Measurements from ENCODE around the gene ORM2. TPM values are rescaled to one million over a fixed set of nuclear protein-coding genes. Genes with fewer than 3 reads are reported as not detected.
"Not testable (repeated sequence)": the region's sequence is repeated elsewhere in the genome, so short reads cannot be mapped to it uniquely, and the experiment has no call there.

Gene ORM2
- not detected for total RNA-seq

DNA sequence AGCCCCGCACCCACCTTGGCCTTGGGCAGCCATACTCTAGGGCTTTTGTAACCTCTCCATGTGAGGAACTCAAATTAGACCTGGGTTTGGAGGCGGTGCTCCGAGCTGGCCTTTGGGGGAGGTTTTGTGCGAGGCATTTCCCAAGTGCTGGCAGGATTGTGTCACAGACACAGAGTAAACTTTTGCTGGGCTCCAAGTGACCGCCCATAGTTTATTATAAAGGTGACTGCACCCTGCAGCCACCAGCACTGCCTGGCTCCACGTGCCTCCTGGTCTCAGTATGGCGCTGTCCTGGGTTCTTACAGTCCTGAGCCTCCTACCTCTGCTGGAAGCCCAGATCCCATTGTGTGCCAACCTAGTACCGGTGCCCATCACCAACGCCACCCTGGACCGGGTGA lies at the start of gene ORM2:
ORM2 (plus strand) TSS at position 245 of the 398 bp plus-strand sequence; CDS start at position 281, 36 bp downstream.
- H3K4me3 Mint-ChIP-seq, H3K27ac Mint-ChIP-seq, H3K4me1 Mint-ChIP-seq, DNase-seq, H3K9me3 Mint-ChIP-seq, H3K27me3 Mint-ChIP-seq, H3K36me3 Mint-ChIP-seq: not testable (repeated sequence)

DNA sequence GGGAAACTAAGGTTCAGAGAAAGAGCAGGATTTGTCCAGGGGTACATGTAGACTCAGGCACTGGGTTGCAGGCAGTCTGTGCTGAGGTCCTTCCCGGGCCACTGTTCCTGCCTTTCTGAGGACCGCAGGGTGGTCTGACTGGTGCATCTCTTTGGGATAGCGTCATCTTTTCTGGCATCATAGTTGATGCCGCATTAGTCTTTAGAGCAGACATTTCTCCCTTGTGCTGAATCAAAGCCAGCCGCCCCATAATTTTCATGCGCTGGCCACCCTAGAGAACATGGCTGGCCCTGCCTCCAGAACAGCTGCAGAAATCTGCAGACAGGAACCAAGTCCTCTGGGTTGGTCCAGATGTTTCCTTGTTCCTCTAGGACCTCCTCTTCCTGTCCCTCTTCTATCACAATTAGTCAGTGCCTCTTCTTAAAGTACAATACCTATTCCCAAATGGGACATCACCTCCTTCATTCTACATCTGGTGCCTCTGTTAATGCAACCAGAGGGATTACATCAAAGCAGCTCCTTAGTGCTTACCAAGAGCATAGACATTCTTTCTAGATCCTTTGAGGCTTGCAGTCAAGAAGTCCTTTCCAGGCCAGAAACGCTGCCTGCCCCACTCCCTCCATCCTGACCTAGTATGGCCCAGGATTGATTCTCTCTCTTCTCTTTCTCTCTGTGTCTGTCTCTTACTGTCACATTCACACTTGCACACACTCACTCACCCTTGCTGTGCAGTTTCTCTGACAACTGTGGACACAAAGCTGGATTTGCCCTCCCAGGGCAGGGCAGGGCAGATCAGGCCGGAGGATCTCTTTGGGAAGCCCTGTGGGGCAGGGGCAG lies 48.8 kb upstream of the ORM2 start:
- H3K27me3 Mint-ChIP-seq: no peaks in the 10 kb centered on the region
- H3K9me3 Mint-ChIP-seq: no peaks in the 10 kb centered on the region
- peaks cover 2% of the 10 kb centered on the region for H3K4me1 Mint-ChIP-seq
- no peak overlapping the region for H3K4me3 Mint-ChIP-seq
- DNase-seq: no peak
- H3K36me3 Mint-ChIP-seq: no peaks in the 10 kb centered on the region
- no peak overlapping the region for H3K27ac Mint-ChIP-seq

- no peaks in the 10 kb centered on the region for H3K9me3 Mint-ChIP-seq
- no peak overlapping the region for H3K4me3 Mint-ChIP-seq
- H3K27me3 Mint-ChIP-seq: no peaks in the 10 kb centered on the region
- no peak overlapping the region for H3K27ac Mint-ChIP-seq
- no peak for DNase-seq
- peaks cover 2% of the 10 kb centered on the region for H3K4me1 Mint-ChIP-seq
- no peaks in the 10 kb centered on the region for H3K36me3 Mint-ChIP-seq
These were observed 48.1 kb upstream of the ORM2 start for GRCh38 chr9:114281473-114282103.

DNA sequence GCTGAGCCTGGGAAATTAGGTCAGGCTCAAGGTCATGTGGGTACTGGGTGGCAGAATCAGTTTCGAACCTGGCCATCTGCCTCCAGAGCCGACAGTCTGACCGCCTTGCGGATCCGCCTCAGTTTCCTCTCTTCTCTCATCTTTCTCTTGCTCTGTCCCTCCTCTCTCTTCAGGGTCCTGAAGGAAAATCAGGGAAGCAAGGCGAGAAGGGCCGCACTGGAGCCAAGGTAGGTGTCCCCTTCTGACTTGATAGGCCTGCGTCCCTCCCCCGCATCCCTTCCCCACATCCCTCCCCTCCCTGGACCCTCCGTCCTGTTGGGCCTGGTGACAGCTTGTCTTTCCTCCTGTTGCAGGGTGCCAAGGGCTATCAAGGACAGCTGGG lies 47.6 kb upstream of the ORM2 start:
- Mint-ChIP-seq H3K4me1 (peaks cover 2% of the 10 kb centered on the region), H3K27me3 (no peaks in the 10 kb centered on the region), H3K27ac (no peak overlapping the region), H3K4me3 (no peak overlapping the region), H3K36me3 (no peaks in the 10 kb centered on the region), H3K9me3 (no peaks in the 10 kb centered on the region)
- DNase-seq: no peak

GRCh38 chr9:114282507-114282906 lies 47.2 kb upstream of the ORM2 start:
- no peak overlapping the region for H3K27ac Mint-ChIP-seq
- no peaks in the 10 kb centered on the region for H3K9me3 Mint-ChIP-seq
- H3K27me3 Mint-ChIP-seq: no peaks in the 10 kb centered on the region
- no peak overlapping the region for H3K4me3 Mint-ChIP-seq
- H3K4me1 Mint-ChIP-seq: peaks cover 2% of the 10 kb centered on the region
- no peak for DNase-seq
- H3K36me3 Mint-ChIP-seq: no peaks in the 10 kb centered on the region

DNA sequence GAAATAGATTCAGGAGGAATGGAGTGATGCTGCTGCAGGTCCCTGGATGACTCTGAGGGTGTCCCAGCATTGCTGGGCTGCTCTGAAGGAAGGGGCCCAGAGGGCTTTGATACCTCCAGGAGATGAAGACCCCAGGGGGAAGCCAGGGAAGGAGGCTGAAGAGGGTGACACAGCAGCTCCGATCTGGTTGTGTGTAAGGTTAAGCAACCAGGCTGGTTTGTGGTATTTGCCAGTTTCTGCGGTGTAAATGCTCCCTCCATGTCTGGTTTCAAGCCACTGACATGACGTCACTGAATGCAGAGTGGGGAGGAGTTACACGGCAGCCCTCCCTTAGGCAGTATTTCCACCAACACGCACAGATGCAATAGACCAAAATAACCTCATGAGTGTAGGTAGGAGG lies 46.7 kb upstream of the ORM2 start:
- Mint-ChIP-seq H3K27me3 (no peaks in the 10 kb centered on the region), H3K4me1 (peaks cover 2% of the 10 kb centered on the region), H3K36me3 (no peaks in the 10 kb centered on the region), H3K4me3 (no peak overlapping the region), H3K9me3 (no peaks in the 10 kb centered on the region), H3K27ac (no peak overlapping the region)
- DNase-seq: peak; percentile 26

DNA sequence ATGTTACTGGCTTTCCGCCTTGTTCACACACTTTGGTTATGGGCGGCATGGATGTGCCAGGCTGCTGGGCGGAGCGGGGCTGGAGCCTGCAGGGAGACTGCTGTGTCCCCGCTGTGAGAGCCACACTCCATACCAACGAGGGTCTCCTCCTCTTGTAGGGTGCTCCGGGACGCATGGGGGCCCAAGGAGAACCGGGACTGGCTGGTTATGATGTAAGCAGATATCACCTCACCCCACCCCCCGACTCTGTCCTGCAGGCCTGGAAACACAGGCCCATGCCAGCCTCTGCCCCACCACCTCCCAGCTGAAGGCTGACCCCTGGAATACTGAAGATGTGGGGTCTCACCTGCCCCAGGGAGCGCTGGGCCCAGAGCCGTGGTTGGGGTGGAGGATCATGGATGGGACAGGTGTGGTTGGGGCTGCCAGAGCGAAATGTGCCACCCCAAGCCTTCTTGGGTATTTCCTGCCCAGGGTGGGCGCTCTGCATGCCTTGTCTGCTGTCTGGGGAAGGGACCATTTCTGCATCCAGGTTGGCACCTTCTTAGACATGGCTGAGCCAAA lies 46.0 kb upstream of the ORM2 start:
- Mint-ChIP-seq H3K4me1 (peaks cover 2% of the 10 kb centered on the region), H3K27me3 (no peaks in the 10 kb centered on the region), H3K9me3 (no peaks in the 10 kb centered on the region), H3K4me3 (no peak overlapping the region), H3K36me3 (no peaks in the 10 kb centered on the region), H3K27ac (no peak overlapping the region)
- DNase-seq: no peak

DNA sequence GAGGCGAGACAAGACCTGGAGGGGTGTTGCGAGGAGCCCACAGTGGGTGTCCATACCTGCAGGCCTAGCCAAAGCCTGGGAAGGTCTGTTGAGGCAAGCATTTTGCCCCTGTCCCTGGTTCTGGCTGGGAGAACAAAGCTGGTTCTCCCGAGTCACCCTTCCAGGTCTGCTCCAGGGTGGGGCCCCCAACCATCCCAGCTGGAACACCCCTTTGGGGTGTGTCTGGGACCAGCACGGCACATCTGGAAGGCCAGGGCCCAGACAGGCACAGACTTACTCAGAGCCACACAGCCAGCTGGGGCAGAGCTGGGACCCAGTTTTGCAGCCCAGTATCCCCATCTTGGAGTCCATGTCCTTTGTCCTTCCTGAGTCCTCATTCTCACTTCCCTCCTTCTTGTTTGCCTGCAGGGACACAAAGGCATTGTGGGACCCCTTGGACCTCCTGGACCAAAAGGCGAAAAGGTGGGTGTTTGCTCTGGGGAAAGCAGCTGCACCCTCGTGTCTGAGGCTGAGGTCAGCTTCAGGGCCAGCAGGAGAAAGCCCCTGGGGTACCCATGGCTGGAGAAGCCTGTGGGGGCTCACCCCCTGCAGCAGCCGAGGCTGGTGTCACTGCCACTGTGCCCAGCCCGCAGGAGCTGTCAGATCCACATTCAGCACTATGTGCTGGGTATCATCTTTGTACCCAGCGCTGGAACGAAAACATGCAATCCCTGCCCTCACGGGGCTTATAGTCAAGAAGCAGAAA lies 45.2 kb upstream of the ORM2 start:
- H3K36me3 Mint-ChIP-seq: no peaks in the 10 kb centered on the region
- H3K27ac Mint-ChIP-seq: no peak overlapping the region
- H3K4me3 Mint-ChIP-seq: no peak overlapping the region
- peaks cover 2% of the 10 kb centered on the region for H3K4me1 Mint-ChIP-seq
- no peaks in the 10 kb centered on the region for H3K9me3 Mint-ChIP-seq
- no peaks in the 10 kb centered on the region for H3K27me3 Mint-ChIP-seq
- DNase-seq: no peak

DNA sequence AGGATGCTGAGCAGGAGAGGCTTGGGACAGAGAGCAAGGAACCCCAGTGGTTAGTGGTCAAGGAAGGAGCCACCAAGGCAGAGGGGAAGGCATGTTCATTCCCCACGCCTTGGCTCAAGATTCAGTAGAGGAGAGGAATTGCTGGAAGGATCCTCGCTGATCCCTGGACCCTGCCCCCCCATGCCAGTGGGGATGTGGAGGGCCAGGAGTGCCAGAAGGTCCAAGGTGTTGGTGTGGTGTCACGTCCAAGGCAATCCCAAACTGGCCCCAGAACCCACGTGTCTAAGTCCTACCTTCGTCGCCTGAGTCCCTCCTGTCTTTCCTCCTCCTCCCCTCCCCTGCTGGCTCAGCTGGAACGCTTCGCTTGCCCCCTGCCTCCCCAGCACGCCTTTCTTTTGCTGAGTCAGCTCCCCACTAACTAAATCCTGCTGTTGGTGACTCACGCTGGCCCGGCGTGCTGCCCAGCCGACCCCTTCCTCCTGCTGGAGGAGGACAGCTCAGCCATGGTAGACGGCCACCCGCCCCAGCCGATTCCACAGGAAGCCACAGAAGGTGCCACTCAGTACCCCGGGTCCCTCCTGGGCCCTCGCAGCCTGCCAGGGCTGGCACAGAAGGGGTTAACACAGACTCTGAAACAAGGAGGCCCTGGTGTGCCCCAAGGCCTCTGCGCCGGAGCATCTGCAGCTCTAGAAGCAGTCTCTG lies 44.4 kb upstream of the ORM2 start:
- no peak for DNase-seq
- Mint-ChIP-seq H3K4me1 (peaks cover 2% of the 10 kb centered on the region), H3K36me3 (no peaks in the 10 kb centered on the region), H3K4me3 (no peak overlapping the region), H3K27me3 (no peaks in the 10 kb centered on the region), H3K27ac (no peak overlapping the region), H3K9me3 (no peaks in the 10 kb centered on the region)

GRCh38 chr9:114286146-114286679 lies 43.5 kb upstream of the ORM2 start:
- no peak for DNase-seq
- no peak overlapping the region for H3K4me3 Mint-ChIP-seq
- no peak overlapping the region for H3K27ac Mint-ChIP-seq
- H3K9me3 Mint-ChIP-seq: no peaks in the 10 kb centered on the region
- H3K36me3 Mint-ChIP-seq: no peaks in the 10 kb centered on the region
- H3K27me3 Mint-ChIP-seq: peaks cover 3% of the 10 kb centered on the region
- H3K4me1 Mint-ChIP-seq: peaks cover 2% of the 10 kb centered on the region

DNA sequence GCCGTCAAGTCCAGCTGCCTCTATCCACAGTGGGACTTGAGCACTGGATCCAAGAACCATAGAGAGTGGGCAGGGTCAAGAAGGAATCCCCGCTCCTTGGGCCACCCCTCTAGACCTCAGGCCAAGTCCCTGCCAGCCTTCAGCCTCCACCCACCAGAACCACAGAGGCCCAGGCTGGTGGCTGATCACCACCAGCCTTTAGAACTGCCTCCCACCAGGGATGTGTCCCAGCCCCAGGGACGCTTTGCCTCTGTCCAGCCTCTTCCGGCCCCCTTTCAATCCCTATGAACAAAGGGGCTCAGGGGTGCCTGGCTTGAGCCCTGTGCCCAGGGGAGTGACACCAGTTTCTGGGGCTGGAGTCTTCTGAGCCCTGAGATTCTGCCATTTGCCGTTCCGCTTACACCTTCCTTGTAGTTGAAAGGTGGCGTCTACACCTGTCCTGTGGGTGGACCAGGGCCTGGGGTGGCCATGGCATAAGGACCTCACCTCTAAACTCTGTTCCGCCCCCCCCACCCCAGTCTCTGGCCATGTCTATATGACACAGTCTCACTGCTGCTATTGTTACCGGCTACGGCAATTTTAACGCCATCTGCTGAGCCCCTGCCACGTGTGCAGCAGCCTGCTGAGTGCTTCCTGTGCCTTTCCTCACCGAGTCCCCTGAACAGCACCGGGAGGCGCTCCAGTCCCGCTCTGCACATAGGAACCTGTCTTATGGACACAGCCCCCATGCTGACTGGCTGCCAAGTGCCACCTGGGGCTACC lies 42.5 kb upstream of the ORM2 start:
- H3K27me3 Mint-ChIP-seq: peaks cover 3% of the 10 kb centered on the region
- H3K4me1 Mint-ChIP-seq: peaks cover 2% of the 10 kb centered on the region
- H3K27ac Mint-ChIP-seq: no peak overlapping the region
- no peak overlapping the region for H3K4me3 Mint-ChIP-seq
- DNase-seq: no peak
- H3K36me3 Mint-ChIP-seq: no peaks in the 10 kb centered on the region
- no peaks in the 10 kb centered on the region for H3K9me3 Mint-ChIP-seq

- no peak for DNase-seq
- Mint-ChIP-seq H3K4me3 (no peak overlapping the region), H3K27me3 (peaks cover 3% of the 10 kb centered on the region), H3K27ac (no peak overlapping the region), H3K9me3 (no peaks in the 10 kb centered on the region), H3K4me1 (peaks cover 2% of the 10 kb centered on the region), H3K36me3 (no peaks in the 10 kb centered on the region)
These were observed 41.9 kb upstream of the ORM2 start for GRCh38 chr9:114287763-114288192.

DNA sequence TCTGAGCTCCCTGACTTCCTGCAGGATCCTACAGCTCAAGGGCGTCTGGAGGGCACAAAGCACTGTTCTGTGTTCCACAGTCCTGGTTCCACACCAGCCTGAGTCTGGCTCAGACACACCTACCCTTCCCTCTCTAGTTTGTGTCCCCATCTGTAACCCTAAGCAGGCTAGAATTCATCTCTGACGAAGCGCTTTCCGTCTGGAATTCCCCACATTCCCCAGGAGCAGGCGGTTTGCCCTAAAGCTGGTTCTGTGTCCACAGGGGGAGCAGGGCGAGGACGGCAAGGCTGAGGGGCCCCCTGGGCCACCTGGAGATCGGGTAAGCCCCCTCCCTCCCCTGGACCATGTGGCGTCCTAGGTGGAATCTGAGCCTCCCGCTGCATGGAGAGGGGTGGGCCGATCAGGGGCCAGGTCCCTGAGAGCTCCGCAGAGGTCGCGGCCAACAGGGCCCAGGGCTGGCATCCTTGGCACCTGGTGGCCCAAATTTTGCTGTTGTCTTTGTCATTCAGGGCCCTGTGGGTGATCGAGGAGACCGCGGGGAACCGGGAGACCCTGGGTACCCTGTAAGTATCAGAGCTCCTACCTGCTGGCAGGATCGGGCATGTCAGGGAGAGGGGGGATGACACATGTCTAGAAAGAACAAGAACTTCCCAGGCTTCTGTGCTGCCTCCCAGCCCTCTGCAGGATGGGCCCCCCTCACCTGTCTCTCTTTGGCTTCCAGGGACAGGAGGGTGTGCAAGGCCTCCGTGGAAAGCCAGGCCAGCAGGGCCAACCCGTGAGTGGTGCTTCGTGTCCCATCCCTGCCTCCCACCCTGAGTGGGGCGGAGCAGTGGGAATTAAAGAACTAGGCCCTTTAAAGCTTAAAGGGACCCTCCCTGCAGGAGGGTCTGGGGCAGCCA lies 41.2 kb upstream of the ORM2 start:
- H3K4me3 Mint-ChIP-seq: no peak overlapping the region
- no peaks in the 10 kb centered on the region for H3K4me1 Mint-ChIP-seq
- no peaks in the 10 kb centered on the region for H3K9me3 Mint-ChIP-seq
- peaks cover 3% of the 10 kb centered on the region for H3K27me3 Mint-ChIP-seq
- no peak for DNase-seq
- H3K27ac Mint-ChIP-seq: no peak overlapping the region
- peaks cover 3% of the 10 kb centered on the region for H3K36me3 Mint-ChIP-seq
